Bronchial epithelial cell (primary cell): ENCODE measurements around the gene MARF1. TPM values are rescaled to one million over a fixed set of nuclear protein-coding genes. Genes with fewer than 3 reads are reported as not detected.

Experiments
- DNase-seq: peaks from one replicate; pipeline ENCODE4 v3.0.0-alpha.2; 2010; ENCODE audit warnings: low read depth
- FAIRE-seq: peaks from 2 replicates; lab custom pipeline; 2011; peaks lifted over from hg19 to GRCh38; lab: Jason Lieb, UNC
- H3K27me3 ChIP-seq: 2 replicates; pipeline ENCODE4 v1.5.1; 2011; ENCODE audit warnings: low read length; ENCODE audit not compliant: control insufficient read depth, insufficient read depth
- H3K36me3 ChIP-seq: 2 replicates; pipeline ENCODE4 v1.5.1; 2011; ENCODE audit warnings: low read length; ENCODE audit not compliant: control insufficient read depth, insufficient read depth
- H3K4me3 ChIP-seq: 2 replicates; pipeline ENCODE4 v1.5.1; 2011; ENCODE audit warnings: mild to moderate bottlenecking, low read depth, low read length, control low read depth
- CTCF ChIP-seq: IDR thresholded peaks from 2 replicates; pipeline ENCODE4 v1.5.1; 2011; ENCODE audit warnings: mild to moderate bottlenecking, moderate library complexity, low read length, control low read depth, inconsistent platforms; ENCODE audit not compliant: insufficient read depth, severe bottlenecking
- total RNA-seq: library from RNA; depleted of rRNA; stranded (reverse); fragments of >200 nt; gene quantifications from 2 replicates; pipeline ENCODE4 v1.2.1, GENCODE V29; 2014

MARF1 gene
- total RNA-seq, 1 donor from 2014 or later: 12.9 TPM

- FAIRE-seq: no peak
- no peak for DNase-seq
- TF ChIP-seq CTCF: no peak
- Histone ChIP-seq H3K4me3 (peak overlapping the region; percentile 94), H3K27me3 (no peaks in the 10 kb centered on the region), H3K36me3 (peaks cover 2% of the 10 kb centered on the region)
Observed at GRCh38 chr16:15643946-15644250, 944 bp upstream of the MARF1 start.

GRCh38 chr16:15642557-15643047 is 352 bp downstream of the MARF1 start:
- TF ChIP-seq CTCF: peak; percentile 44
- Histone ChIP-seq H3K36me3 (peaks cover 3% of the 10 kb centered on the region), H3K4me3 (peak overlapping the region; percentile 94), H3K27me3 (no peaks in the 10 kb centered on the region)
- no peak for FAIRE-seq
- DNase-seq: peak; percentile 77

GRCh38 chr16:15641753-15642556 is 999 bp downstream of the MARF1 start:
- H3K36me3 ChIP-seq: peaks cover 8% of the 10 kb centered on the region
- no peak for FAIRE-seq
- H3K27me3 ChIP-seq: no peaks in the 10 kb centered on the region
- peak overlapping the region; percentile 94 for H3K4me3 ChIP-seq
- no peak for TF ChIP-seq CTCF
- DNase-seq: peak; percentile 18

- H3K4me3 ChIP-seq: no peak overlapping the region
- no peak for TF ChIP-seq CTCF
- peaks cover 11% of the 10 kb centered on the region for H3K36me3 ChIP-seq
- DNase-seq (no peak), FAIRE-seq (no peak)
- H3K27me3 ChIP-seq: no peaks in the 10 kb centered on the region
Observed at GRCh38 chr16:15640966-15641365, 2.0 kb downstream of the MARF1 start.

GRCh38 chr16:15639061-15639568 is 3.8 kb downstream of the MARF1 start:
- no peak for FAIRE-seq
- DNase-seq: no peak
- Histone ChIP-seq H3K36me3 (peaks cover 17% of the 10 kb centered on the region), H3K27me3 (no peaks in the 10 kb centered on the region), H3K4me3 (no peak overlapping the region)
- TF ChIP-seq CTCF: no peak
